ENCODE data around the gene CARD14.

Gene CARD14

DNA sequence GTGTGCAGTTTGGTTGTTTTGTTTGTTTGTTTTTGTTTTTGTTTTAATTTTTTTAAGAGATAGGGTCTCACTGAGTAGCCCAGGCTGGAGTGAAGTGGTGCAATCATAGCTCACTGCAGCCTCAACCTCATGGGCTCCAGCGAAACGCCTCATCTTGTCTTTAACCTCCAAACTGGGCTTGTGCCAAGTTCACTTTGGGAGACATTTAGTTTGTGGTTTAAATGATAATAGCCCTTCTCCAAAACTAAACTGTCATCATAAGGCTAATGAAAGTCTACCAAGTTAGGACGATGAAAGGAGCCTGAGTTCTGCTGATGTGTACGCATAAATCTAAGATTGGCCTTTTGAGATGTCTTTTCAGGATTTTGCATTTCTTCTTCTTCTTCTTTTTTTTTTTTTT, 6.5 kb upstream of the CARD14 start:
- TF ChIP-seq TAF1 (IDR thresholded peaks at IDR 0.05; ENCODE audit: borderline replicate concordance, insufficient read depth, low read length) (no peak), FOXP2 (optimal IDR thresholded peaks at IDR 0.05; ENCODE audit: borderline replicate concordance, extremely low read depth, extremely low read length, insufficient read depth) (no peak), SIN3A (IDR thresholded peaks at IDR 0.05; ENCODE audit: borderline replicate concordance, insufficient read depth, low read length) (no peak), POLR2AphosphoS5 (IDR thresholded peaks at IDR 0.05; ENCODE audit: low read depth, low read length) (no peak)
- TF ChIP-seq, protein P1, sequence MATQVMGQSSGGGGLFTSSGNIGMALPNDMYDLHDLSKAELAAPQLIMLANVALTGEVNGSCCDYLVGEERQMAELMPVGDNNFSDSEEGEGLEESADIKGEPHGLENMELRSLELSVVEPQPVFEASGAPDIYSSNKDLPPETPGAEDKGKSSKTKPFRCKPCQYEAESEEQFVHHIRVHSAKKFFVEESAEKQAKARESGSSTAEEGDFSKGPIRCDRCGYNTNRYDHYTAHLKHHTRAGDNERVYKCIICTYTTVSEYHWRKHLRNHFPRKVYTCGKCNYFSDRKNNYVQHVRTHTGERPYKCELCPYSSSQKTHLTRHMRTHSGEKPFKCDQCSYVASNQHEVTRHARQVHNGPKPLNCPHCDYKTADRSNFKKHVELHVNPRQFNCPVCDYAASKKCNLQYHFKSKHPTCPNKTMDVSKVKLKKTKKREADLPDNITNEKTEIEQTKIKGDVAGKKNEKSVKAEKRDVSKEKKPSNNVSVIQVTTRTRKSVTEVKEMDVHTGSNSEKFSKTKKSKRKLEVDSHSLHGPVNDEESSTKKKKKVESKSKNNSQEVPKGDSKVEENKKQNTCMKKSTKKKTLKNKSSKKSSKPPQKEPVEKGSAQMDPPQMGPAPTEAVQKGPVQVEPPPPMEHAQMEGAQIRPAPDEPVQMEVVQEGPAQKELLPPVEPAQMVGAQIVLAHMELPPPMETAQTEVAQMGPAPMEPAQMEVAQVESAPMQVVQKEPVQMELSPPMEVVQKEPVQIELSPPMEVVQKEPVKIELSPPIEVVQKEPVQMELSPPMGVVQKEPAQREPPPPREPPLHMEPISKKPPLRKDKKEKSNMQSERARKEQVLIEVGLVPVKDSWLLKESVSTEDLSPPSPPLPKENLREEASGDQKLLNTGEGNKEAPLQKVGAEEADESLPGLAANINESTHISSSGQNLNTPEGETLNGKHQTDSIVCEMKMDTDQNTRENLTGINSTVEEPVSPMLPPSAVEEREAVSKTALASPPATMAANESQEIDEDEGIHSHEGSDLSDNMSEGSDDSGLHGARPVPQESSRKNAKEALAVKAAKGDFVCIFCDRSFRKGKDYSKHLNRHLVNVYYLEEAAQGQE (IDR thresholded peaks at IDR 0.05; ENCODE audit: insufficient read depth in 1 of 2, low read depth in 2 of 2, low read length in 2 of 2): no peak

DNA sequence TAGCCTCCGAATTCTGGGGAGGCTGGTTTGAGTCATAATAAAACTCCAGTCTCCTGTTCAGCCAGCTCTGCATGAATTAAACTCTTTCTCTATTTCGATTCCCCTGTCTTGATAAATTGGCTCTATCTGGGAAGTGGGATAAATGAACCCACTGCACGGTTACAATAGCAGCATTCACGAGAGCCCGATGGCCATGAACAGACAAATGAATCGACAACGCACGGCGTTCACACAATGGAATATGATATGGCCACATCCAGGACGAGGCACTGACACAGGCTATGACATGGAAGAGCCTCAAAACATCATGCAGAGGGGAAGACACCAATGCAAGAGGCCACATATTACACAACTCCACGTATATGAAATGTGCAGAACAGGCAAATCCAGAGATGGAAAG, 5.6 kb upstream of the CARD14 start:
- TF ChIP-seq TAF1 (IDR thresholded peaks at IDR 0.05; ENCODE audit: borderline replicate concordance, insufficient read depth, low read length) (no peak), FOXP2 (optimal IDR thresholded peaks at IDR 0.05; ENCODE audit: borderline replicate concordance, extremely low read depth, extremely low read length, insufficient read depth) (no peak), POLR2AphosphoS5 (IDR thresholded peaks at IDR 0.05; ENCODE audit: low read depth, low read length) (no peak), SIN3A (IDR thresholded peaks at IDR 0.05; ENCODE audit: borderline replicate concordance, insufficient read depth, low read length) (no peak)
- TF ChIP-seq, protein P1 (IDR thresholded peaks at IDR 0.05; ENCODE audit: insufficient read depth in 1 of 2, low read depth in 2 of 2, low read length in 2 of 2): no peak

DNA sequence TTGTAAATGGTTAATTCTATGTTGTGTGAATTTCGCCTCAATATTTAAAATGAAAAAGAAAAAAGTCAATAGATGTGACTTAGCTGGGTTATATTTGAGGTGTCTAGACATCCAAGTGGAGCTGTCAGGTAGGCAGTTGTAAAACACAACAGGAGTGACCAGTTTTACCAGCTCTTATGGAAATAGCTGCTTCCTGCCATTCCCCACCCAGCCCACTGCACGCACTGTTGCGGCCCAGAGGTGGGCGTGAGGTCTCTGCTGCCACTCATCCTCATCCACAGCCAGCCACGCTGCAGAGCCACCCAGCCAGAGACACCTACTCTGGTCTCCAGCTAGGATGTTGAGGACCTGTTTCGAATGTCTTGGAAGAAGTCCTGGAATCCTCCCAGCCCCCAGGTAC, 3.4 kb upstream of the CARD14 start:
- TF ChIP-seq POLR2AphosphoS5 (IDR thresholded peaks at IDR 0.05; ENCODE audit: low read depth, low read length) (no peak), TAF1 (IDR thresholded peaks at IDR 0.05; ENCODE audit: borderline replicate concordance, insufficient read depth, low read length) (no peak), FOXP2 (optimal IDR thresholded peaks at IDR 0.05; ENCODE audit: borderline replicate concordance, extremely low read depth, extremely low read length, insufficient read depth) (no peak), SIN3A (IDR thresholded peaks at IDR 0.05; ENCODE audit: borderline replicate concordance, insufficient read depth, low read length) (no peak)
- TF ChIP-seq, protein P1 (IDR thresholded peaks at IDR 0.05; ENCODE audit: insufficient read depth in 1 of 2, low read depth in 2 of 2, low read length in 2 of 2): no peak

DNA sequence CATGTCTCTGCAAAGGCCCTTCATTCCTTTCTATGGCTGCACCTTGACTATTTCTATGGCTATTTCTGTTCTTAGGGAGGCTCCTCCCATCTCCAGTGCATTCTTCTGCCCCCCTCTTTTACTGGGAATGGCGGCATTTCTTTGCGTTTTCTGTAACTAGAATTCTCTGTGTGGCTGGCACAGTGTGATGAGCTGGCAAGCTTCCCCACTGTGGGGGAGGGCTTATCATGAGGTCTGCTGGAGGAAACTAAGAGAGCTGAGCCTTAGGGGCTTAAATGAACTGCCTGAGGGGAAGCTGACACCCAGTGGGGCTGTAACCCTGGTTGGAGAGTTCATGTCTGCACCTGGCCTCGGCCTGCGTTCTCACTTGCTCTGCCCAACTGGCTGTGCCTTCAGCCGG, 1.5 kb upstream of the CARD14 start:
- no peak for TF ChIP-seq SIN3A (IDR thresholded peaks at IDR 0.05; ENCODE audit: borderline replicate concordance, insufficient read depth, low read length)
- TF ChIP-seq, protein P1 (IDR thresholded peaks at IDR 0.05; ENCODE audit: insufficient read depth in 1 of 2, low read depth in 2 of 2, low read length in 2 of 2): no peak

DNA sequence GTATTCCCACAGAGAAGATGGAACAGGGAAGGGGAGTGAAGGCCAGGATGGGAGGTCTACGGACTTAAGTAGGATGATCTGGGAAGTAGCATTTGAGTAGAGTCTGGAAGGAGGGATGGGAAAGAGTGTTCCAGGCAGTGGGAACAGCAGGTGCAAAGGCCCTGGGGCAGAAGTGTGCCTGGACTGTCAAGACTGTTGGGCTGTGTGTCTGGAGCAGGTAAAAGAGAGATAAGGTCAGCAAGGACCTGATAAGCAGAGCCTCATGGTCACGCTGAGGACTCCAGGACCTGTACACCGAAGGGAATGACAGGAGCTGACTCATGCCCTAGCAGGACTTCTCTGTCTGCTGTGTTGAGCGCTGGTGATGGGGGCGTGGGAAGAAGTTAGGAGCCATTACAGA, 723 bp upstream of the CARD14 start:
- TF ChIP-seq POLR2AphosphoS5 (IDR thresholded peaks at IDR 0.05; ENCODE audit: low read depth, low read length) (no peak), TAF1 (IDR thresholded peaks at IDR 0.05; ENCODE audit: borderline replicate concordance, insufficient read depth, low read length) (no peak), FOXP2 (optimal IDR thresholded peaks at IDR 0.05; ENCODE audit: borderline replicate concordance, extremely low read depth, extremely low read length, insufficient read depth) (no peak), SIN3A (IDR thresholded peaks at IDR 0.05; ENCODE audit: borderline replicate concordance, insufficient read depth, low read length) (no peak)
- TF ChIP-seq, protein P1 (IDR thresholded peaks at IDR 0.05; ENCODE audit: insufficient read depth in 1 of 2, low read depth in 2 of 2, low read length in 2 of 2): no peak
